SK-N-SH (cell line): Measurements from ENCODE around the gene COX8A. TPM values are rescaled to one million over a fixed set of nuclear protein-coding genes. Genes with fewer than 3 reads are reported as not detected.

Source experiments
- CTCF ChIA-PET: fragments of 300-600, 350-600 bp; formaldehyde crosslinking; extraction: SDS; loops from one replicate; lab custom pipeline; 2021; lab: Yijun Ruan, JAX
- POLR2A ChIA-PET: fragments of 350-600 bp; sonication (Branson Sonifier 250); formaldehyde crosslinking; extraction: SDS; loops from one replicate; lab custom pipeline; 2020; ENCODE audit warnings: antibody characterized with exemption, inconsistent platforms; lab: Yijun Ruan, JAX
- DNase-seq: peaks from one replicate; pipeline ENCODE4 v3.0.0; 2012
- H2AFZ ChIP-seq: fragments of 200-600 bp; sonication (generic); 2 replicates; pipeline ENCODE4 v1.8.1; 2016; ENCODE audit warnings: antibody characterized with exemption, mild to moderate bottlenecking, low read depth
- H3F3A ChIP-seq: fragments of 200-600 bp; sonication (generic); replicated peaks from 2 replicates; pipeline ENCODE3; 2016; ENCODE audit warnings: antibody characterized with exemption, mild to moderate bottlenecking; ENCODE audit not compliant: insufficient read depth
- H3K27ac ChIP-seq, 2 experiments: fragments of 200-500 bp in 1 of 2; fragments of 200-600 bp in 1 of 2; sonication (Bioruptor generic) in 1 of 2; sonication (generic), shearing (Covaris generic) in 1 of 2; 2 replicates each; pipeline versions ENCODE4 v1.5.1 to v1.6.1; 2014 to 2016; ENCODE audit warnings: low read depth in 2 of 2, inconsistent platforms in 1 of 2, low read length in 1 of 2, mild to moderate bottlenecking in 1 of 2, mixed read lengths in 1 of 2
- H3K27me3 ChIP-seq: fragments of 200-600 bp; sonication (generic), shearing (Covaris generic); 2 replicates; pipeline ENCODE4 v1.6.1; 2016; ENCODE audit warnings: mixed run types; ENCODE audit not compliant: insufficient read depth
- H3K36me3 ChIP-seq, 2 experiments: fragments of 200-500 bp in 1 of 2; fragments of 200-600 bp in 1 of 2; sonication (Bioruptor generic) in 1 of 2; sonication (generic) in 1 of 2; replicated peaks in 1 of 2; 2 replicates each; pipeline versions ENCODE3 to v1.5.1; 2014 to 2016; ENCODE audit warnings: low read length in 1 of 2, mild to moderate bottlenecking in 1 of 2; ENCODE audit not compliant: insufficient read depth in 2 of 2, control insufficient read depth in 1 of 2
- H3K4me1 ChIP-seq, 2 experiments: fragments of 200-500 bp in 1 of 2; fragments of 200-600 bp in 1 of 2; sonication (Bioruptor generic) in 1 of 2; sonication (generic), shearing (Covaris generic) in 1 of 2; 2 replicates each; pipeline versions ENCODE4 v1.5.1 to v1.6.1; 2014 to 2016; ENCODE audit warnings: low read depth in 1 of 2, low read length in 1 of 2, mixed run types in 1 of 2; ENCODE audit not compliant: insufficient read depth in 2 of 2, control insufficient read depth in 1 of 2
- H3K4me2 ChIP-seq: fragments of 200-600 bp; sonication (generic), shearing (Covaris generic); 2 replicates; pipeline ENCODE4 v1.6.1; 2017; ENCODE audit warnings: mixed run types
- H3K4me3 ChIP-seq, 2 experiments: fragments of 200-500 bp in 1 of 2; fragments of 200-600 bp in 1 of 2; sonication (Bioruptor generic) in 1 of 2; sonication (generic), shearing (Covaris generic) in 1 of 2; 2 replicates each; pipeline versions ENCODE4 v1.5.1 to v1.8.1; 2014 to 2016; ENCODE audit warnings: low read depth in 2 of 2, inconsistent platforms in 1 of 2, low read length in 1 of 2, mild to moderate bottlenecking in 1 of 2, mixed read lengths in 1 of 2, moderate library complexity in 1 of 2
- H3K79me2 ChIP-seq: fragments of 200-600 bp; sonication (generic); 2 replicates; pipeline ENCODE4 v1.8.1; 2017; ENCODE audit warnings: mild to moderate bottlenecking; ENCODE audit not compliant: insufficient read depth
- H3K9ac ChIP-seq: fragments of 200-600 bp; sonication (generic); 2 replicates; pipeline ENCODE4 v1.6.1; 2017; ENCODE audit warnings: mixed run types
- H3K9me2 ChIP-seq: fragments of 200-600 bp; sonication (generic); 2 replicates; pipeline ENCODE4 v1.6.1; 2017; ENCODE audit warnings: mixed run types
- H3K9me3 ChIP-seq: fragments of 200-600 bp; sonication (generic); 2 replicates; pipeline ENCODE4 v1.6.1; 2017; ENCODE audit warnings: mixed run types, mild to moderate bottlenecking, moderate library complexity
- H4K20me1 ChIP-seq: fragments of 200-600 bp; sonication (generic); 2 replicates; pipeline ENCODE4 v1.6.1; 2017; ENCODE audit warnings: mild to moderate bottlenecking, mixed run types; ENCODE audit not compliant: insufficient read depth
- CHD2 ChIP-seq: fragments of 150-350 bp; IDR thresholded peaks from 2 replicates; pipeline ENCODE4 v1.6.1; 2018; ENCODE audit warnings: low read length; ENCODE audit not compliant: partially characterized antibody
- EP300 ChIP-seq, 2 experiments: IDR thresholded peaks; 2 replicates each; pipeline versions ENCODE4 v1.4.0 to v1.6.1; 2012; ENCODE audit warnings: borderline replicate concordance in 1 of 2, low read depth in 1 of 2, low read length in 1 of 2
- EZH2phosphoT487 ChIP-seq: fragments of 200-600 bp; sonication (generic); IDR thresholded peaks from 2 replicates; pipeline ENCODE4 v1.6.1; 2017; ENCODE audit warnings: low read depth, mixed run types, mild to moderate bottlenecking, antibody characterized with exemption, moderate library complexity, borderline replicate concordance
- FOXJ3 ChIP-seq: sonication (generic); formaldehyde crosslinking; IDR thresholded peaks from 2 replicates; pipeline ENCODE4 v1.5.1; 2020; ENCODE audit warnings: mild to moderate bottlenecking, missing genetic modification reagents
- GATA2 ChIP-seq: sonication (generic); formaldehyde crosslinking; IDR thresholded peaks from 2 replicates; pipeline ENCODE4 v1.5.0; 2020; ENCODE audit warnings: mild to moderate bottlenecking, missing genetic modification reagents
- RCOR1 ChIP-seq: fragments of 150-350 bp; IDR thresholded peaks from 2 replicates; pipeline ENCODE4 v1.6.1; 2017; ENCODE audit warnings: antibody characterized with exemption, low read length
- RFX5 ChIP-seq: IDR thresholded peaks from 2 replicates; pipeline ENCODE4 v1.6.1; 2012; ENCODE audit warnings: mild to moderate bottlenecking, improper control_type of control experiment, low read length
- RXRA ChIP-seq: IDR thresholded peaks from 2 replicates; pipeline ENCODE4 v1.4.0; 2012; ENCODE audit warnings: low read depth, mild to moderate bottlenecking, borderline replicate concordance
- SIN3A ChIP-seq: IDR thresholded peaks from 2 replicates; pipeline ENCODE4 v1.6.1; 2012; ENCODE audit warnings: low read depth, mild to moderate bottlenecking, low read length, moderate library complexity, borderline replicate concordance
- SMC3 ChIP-seq: IDR thresholded peaks from 2 replicates; pipeline ENCODE4 v1.6.1; 2012; ENCODE audit warnings: low read depth, low read length, improper control_type of control experiment
- TAF1 ChIP-seq: IDR thresholded peaks from 2 replicates; pipeline ENCODE4 v1.6.1; 2012; ENCODE audit warnings: low read depth, mild to moderate bottlenecking, low read length, moderate library complexity, borderline replicate concordance
- TCF12 ChIP-seq: IDR thresholded peaks from 2 replicates; pipeline ENCODE4 v1.4.0; 2012
- YY1 ChIP-seq: IDR thresholded peaks from 2 replicates; pipeline ENCODE4 v1.4.0; 2012; ENCODE audit warnings: low read depth, mild to moderate bottlenecking
- WGBS: methylation state at CpG from one replicate; pipeline ENCODE4 v1.1.6; 2017; ENCODE audit warnings: low lambda C conversion rate; 5-methylcytosine and 5-hydroxymethylcytosine counted together
- polyA plus RNA-seq, 3 experiments: library from polyadenylated mRNA; depleted of rRNA; stranded (reverse); fragments of >200 nt; gene quantifications; 2 replicates each; pipeline ENCODE4 v1.2.3, GENCODE V29; 2012
- TF ChIP-seq, protein P1 (sequence below): fragments of 150-350 bp; IDR thresholded peaks from 2 replicates; pipeline ENCODE4 v1.6.1; 2017; ENCODE audit warnings: antibody characterized with exemption, low read length, low read depth, borderline replicate concordance
- TF ChIP-seq, protein P2 (sequence below): fragments of 200-600 bp; sonication (generic); IDR thresholded peaks from 2 replicates; pipeline ENCODE4 v1.6.1; 2017; ENCODE audit warnings: antibody characterized with exemption, mild to moderate bottlenecking, moderate library complexity
- TF ChIP-seq, protein P3 (sequence below): IDR thresholded peaks from 2 replicates; pipeline ENCODE4 v1.4.0; 2012; ENCODE audit warnings: low read depth
- TF ChIP-seq, protein P4 (sequence below): fragments of 150-350 bp; IDR thresholded peaks from 2 replicates; pipeline ENCODE4 v1.6.1; 2016; ENCODE audit warnings: mild to moderate bottlenecking, low read depth, low read length
- TF ChIP-seq, protein P5 (sequence below): IDR thresholded peaks from 2 replicates; pipeline ENCODE4 v1.6.1; 2012; ENCODE audit warnings: mild to moderate bottlenecking, low read depth, low read length, moderate library complexity

Gene COX8A
- polyA plus RNA-seq, 1 of the 3 experiments (the other 2 are of a cell fraction), result 824 TPM

DNA sequence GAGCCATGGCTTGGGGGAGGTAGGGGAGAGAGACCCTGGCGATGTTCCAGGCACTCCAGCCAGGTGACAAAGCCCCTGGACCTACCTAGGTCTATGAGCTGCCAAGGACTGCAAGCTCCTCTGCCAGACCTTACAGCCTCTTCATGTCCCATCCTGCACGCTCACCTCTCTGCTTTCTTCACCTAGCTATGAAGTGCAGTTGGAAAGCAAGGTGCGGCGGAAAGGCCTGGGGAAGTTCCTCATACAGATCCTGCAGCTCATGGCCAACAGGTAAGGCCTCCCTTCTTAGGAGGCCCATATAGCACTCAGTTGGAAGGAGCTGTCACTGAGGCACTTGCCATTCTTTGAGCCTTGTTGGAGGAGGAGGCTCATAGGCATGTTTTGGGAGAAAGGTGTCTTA is 21.9 kb upstream of the COX8A start:
- H2AFZ ChIP-seq, result no peak overlapping the region
- no peak overlapping the region for H3K4me3 ChIP-seq
- TF ChIP-seq EZH2phosphoT487 (no peak), FOXJ3 (no peak), RFX5 (no peak), EP300 (IDR thresholded peaks at IDR 0.05; ENCODE audit: borderline replicate concordance in 1 of 2, low read depth in 1 of 2, low read length in 1 of 2) (no peak), YY1 (no peak), TAF1 (no peak), SIN3A (no peak), CHD2 (no peak), GATA2 (CRISPR knock-in tag) (no peak), SMC3 (no peak), TCF12 (no peak), RXRA (no peak), RCOR1 (no peak)
- TF ChIP-seq, protein P1, sequence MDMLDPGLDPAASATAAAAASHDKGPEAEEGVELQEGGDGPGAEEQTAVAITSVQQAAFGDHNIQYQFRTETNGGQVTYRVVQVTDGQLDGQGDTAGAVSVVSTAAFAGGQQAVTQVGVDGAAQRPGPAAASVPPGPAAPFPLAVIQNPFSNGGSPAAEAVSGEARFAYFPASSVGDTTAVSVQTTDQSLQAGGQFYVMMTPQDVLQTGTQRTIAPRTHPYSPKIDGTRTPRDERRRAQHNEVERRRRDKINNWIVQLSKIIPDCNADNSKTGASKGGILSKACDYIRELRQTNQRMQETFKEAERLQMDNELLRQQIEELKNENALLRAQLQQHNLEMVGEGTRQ, result no peak
- TF ChIP-seq, protein P2, sequence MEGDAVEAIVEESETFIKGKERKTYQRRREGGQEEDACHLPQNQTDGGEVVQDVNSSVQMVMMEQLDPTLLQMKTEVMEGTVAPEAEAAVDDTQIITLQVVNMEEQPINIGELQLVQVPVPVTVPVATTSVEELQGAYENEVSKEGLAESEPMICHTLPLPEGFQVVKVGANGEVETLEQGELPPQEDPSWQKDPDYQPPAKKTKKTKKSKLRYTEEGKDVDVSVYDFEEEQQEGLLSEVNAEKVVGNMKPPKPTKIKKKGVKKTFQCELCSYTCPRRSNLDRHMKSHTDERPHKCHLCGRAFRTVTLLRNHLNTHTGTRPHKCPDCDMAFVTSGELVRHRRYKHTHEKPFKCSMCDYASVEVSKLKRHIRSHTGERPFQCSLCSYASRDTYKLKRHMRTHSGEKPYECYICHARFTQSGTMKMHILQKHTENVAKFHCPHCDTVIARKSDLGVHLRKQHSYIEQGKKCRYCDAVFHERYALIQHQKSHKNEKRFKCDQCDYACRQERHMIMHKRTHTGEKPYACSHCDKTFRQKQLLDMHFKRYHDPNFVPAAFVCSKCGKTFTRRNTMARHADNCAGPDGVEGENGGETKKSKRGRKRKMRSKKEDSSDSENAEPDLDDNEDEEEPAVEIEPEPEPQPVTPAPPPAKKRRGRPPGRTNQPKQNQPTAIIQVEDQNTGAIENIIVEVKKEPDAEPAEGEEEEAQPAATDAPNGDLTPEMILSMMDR, result no peak
- TF ChIP-seq, protein P3, sequence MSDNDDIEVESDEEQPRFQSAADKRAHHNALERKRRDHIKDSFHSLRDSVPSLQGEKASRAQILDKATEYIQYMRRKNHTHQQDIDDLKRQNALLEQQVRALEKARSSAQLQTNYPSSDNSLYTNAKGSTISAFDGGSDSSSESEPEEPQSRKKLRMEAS, result no peak
- TF ChIP-seq, protein P4, sequence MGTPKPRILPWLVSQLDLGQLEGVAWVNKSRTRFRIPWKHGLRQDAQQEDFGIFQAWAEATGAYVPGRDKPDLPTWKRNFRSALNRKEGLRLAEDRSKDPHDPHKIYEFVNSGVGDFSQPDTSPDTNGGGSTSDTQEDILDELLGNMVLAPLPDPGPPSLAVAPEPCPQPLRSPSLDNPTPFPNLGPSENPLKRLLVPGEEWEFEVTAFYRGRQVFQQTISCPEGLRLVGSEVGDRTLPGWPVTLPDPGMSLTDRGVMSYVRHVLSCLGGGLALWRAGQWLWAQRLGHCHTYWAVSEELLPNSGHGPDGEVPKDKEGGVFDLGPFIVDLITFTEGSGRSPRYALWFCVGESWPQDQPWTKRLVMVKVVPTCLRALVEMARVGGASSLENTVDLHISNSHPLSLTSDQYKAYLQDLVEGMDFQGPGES, result no peak
- TF ChIP-seq, protein P5, sequence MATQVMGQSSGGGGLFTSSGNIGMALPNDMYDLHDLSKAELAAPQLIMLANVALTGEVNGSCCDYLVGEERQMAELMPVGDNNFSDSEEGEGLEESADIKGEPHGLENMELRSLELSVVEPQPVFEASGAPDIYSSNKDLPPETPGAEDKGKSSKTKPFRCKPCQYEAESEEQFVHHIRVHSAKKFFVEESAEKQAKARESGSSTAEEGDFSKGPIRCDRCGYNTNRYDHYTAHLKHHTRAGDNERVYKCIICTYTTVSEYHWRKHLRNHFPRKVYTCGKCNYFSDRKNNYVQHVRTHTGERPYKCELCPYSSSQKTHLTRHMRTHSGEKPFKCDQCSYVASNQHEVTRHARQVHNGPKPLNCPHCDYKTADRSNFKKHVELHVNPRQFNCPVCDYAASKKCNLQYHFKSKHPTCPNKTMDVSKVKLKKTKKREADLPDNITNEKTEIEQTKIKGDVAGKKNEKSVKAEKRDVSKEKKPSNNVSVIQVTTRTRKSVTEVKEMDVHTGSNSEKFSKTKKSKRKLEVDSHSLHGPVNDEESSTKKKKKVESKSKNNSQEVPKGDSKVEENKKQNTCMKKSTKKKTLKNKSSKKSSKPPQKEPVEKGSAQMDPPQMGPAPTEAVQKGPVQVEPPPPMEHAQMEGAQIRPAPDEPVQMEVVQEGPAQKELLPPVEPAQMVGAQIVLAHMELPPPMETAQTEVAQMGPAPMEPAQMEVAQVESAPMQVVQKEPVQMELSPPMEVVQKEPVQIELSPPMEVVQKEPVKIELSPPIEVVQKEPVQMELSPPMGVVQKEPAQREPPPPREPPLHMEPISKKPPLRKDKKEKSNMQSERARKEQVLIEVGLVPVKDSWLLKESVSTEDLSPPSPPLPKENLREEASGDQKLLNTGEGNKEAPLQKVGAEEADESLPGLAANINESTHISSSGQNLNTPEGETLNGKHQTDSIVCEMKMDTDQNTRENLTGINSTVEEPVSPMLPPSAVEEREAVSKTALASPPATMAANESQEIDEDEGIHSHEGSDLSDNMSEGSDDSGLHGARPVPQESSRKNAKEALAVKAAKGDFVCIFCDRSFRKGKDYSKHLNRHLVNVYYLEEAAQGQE, result no peak

More for the DNA sequence above, 21.9 kb upstream of the COX8A start:
- no peaks in the 10 kb centered on the region for H3K9me2 ChIP-seq
- POLR2A ChIA-PET, result no interaction called here
- no peak overlapping the region for H3K27ac ChIP-seq
- no peak overlapping the region for H3K4me2 ChIP-seq
- 97% methylated on average over 4 of the region's 4 CpGs for WGBS
- no peaks in the 10 kb centered on the region for H3F3A ChIP-seq
- CTCF ChIA-PET, result interaction anchor here (0.8 to 9.0 kb wide), 4 partner anchors 8 to 201 kb away, joined by 3 to 162 read pairs (median 4); partner anchors contain the start of gene MARK2
- H4K20me1 ChIP-seq, result no peaks in the 10 kb centered on the region
- peaks cover 24 to 45% of the 10 kb centered on the region in 2 experiments for H3K36me3 ChIP-seq
- no peaks in the 10 kb centered on the region for H3K79me2 ChIP-seq
- no peaks in the 10 kb centered on the region for H3K27me3 ChIP-seq
- no peak overlapping the region for H3K9ac ChIP-seq
- no peaks in the 10 kb centered on the region for H3K9me3 ChIP-seq
- DNase-seq, result no peak
- H3K4me1 ChIP-seq, result no peaks in the 10 kb centered on the region
